ENCODE measurements around the gene LDLRAD1. TPM values are rescaled to one million over a fixed set of nuclear protein-coding genes. Genes with fewer than 3 reads are reported as not detected.

LDLRAD1 gene
- total RNA-seq, 6 donors from 2014 or later, result 0.46 to 27.4 (median 7.9) TPM

- no peaks in the 10 kb centered on the region for H3K9me3 ChIP-seq
- TF ChIP-seq POLR2A (IDR thresholded peaks at IDR 0.05) (no peak), EP300 (IDR thresholded peaks at IDR 0.05) (no peak), CTCF (IDR thresholded peaks at IDR 0.05) (no peak), POLR2AphosphoS5 (IDR thresholded peaks at IDR 0.05) (no peak)
- H3K36me3 ChIP-seq, result peaks cover 4 to 20% (median 6%) of the 10 kb centered on the region in 4 donors
- DNase-seq (no peak), ATAC-seq (ENCODE audit: low FRiP score in 2 of 2) (no peak)
- H3K27me3 ChIP-seq, result no peaks in the 10 kb centered on the region
- WGBS, 2 donors, result 72 to 75% methylated on average over 5 of the region's 5 CpGs
- H3K4me1 ChIP-seq, result peaks cover 43 to 57% (median 49%) of the 10 kb centered on the region in 4 donors
- H3K4me3 ChIP-seq, result no peak overlapping the region
- H3K27ac ChIP-seq, result no peak overlapping the region
Measured at GRCh38 chr1:54047384-54048305, 29.7 kb upstream of the LDLRAD1 start.

- ATAC-seq (ENCODE audit: low FRiP score in 2 of 2) (no peak), DNase-seq (no peak)
- Histone ChIP-seq H3K9me3 (no peaks in the 10 kb centered on the region), H3K4me1 (peaks cover 42 to 53% (median 44%) of the 10 kb centered on the region in 4 donors), H3K27ac (no peak overlapping the region), H3K4me3 (no peak overlapping the region), H3K27me3 (no peaks in the 10 kb centered on the region), H3K36me3 (peaks cover 11 to 28% (median 13%) of the 10 kb centered on the region in 4 donors)
- TF ChIP-seq CTCF (IDR thresholded peaks at IDR 0.05) (no peak), EP300 (IDR thresholded peaks at IDR 0.05) (no peak), POLR2AphosphoS5 (IDR thresholded peaks at IDR 0.05) (no peak)
- WGBS, 2 donors, result 75 to 79% methylated on average over 7 of the region's 7 CpGs
Measured at GRCh38 chr1:54046671-54047383, 28.8 kb upstream of the LDLRAD1 start.

- DNase-seq (no peak), ATAC-seq (ENCODE audit: low FRiP score in 2 of 2) (no peak)
- H3K36me3 ChIP-seq, result peaks cover 24 to 41% (median 26%) of the 10 kb centered on the region in 4 donors
- H3K9me3 ChIP-seq, result no peaks in the 10 kb centered on the region
- no peak overlapping the region for H3K27ac ChIP-seq
- 89 to 91% methylated on average over 2 of the region's 2 CpGs for WGBS, 2 donors
- TF ChIP-seq POLR2A (IDR thresholded peaks at IDR 0.05) (no peak), CTCF (IDR thresholded peaks at IDR 0.05) (no peak), POLR2AphosphoS5 (IDR thresholded peaks at IDR 0.05) (no peak), EP300 (IDR thresholded peaks at IDR 0.05) (no peak)
- peaks cover 30 to 40% (median 31%) of the 10 kb centered on the region in 4 donors for H3K4me1 ChIP-seq
- no peak overlapping the region for H3K4me3 ChIP-seq
- H3K27me3 ChIP-seq, result no peaks in the 10 kb centered on the region
Measured at GRCh38 chr1:54045496-54045895, 27.5 kb upstream of the LDLRAD1 start.

- Histone ChIP-seq H3K27me3 (no peaks in the 10 kb centered on the region), H3K4me1 (peaks cover 0 to 8% (median 4%) of the 10 kb centered on the region in 4 donors), H3K27ac (no peak overlapping the region), H3K36me3 (peaks cover 40 to 78% (median 53%) of the 10 kb centered on the region in 4 donors), H3K9me3 (no peaks in the 10 kb centered on the region), H3K4me3 (no peak overlapping the region)
- WGBS, 2 donors, result 15 to 18% methylated on average over 1 of the region's 1 CpG
- no peak for DNase-seq
- ATAC-seq (ENCODE audit: low FRiP score in 2 of 2), result no peak
- TF ChIP-seq CTCF (IDR thresholded peaks at IDR 0.05) (no peak), EP300 (IDR thresholded peaks at IDR 0.05) (no peak), POLR2A (IDR thresholded peaks at IDR 0.05) (no peak), POLR2AphosphoS5 (IDR thresholded peaks at IDR 0.05) (no peak)
Measured at GRCh38 chr1:54041806-54042205, 23.8 kb upstream of the LDLRAD1 start.

Data from upper lobe of left lung (tissue), 6 donors.